Breast epithelium (tissue), 4 donors: Measurements from ENCODE around the gene AMELY. TPM values are rescaled to one million over a fixed set of nuclear protein-coding genes. Genes with fewer than 3 reads are reported as not detected.

Experiments
- DNase-seq, 2 donors: peaks; one replicate each; pipeline ENCODE4 v3.0.0-alpha.2; 2019; ENCODE audit warnings: low spot score in 2 of 2
- H3K27ac ChIP-seq, 2 donors: fragments of 200-600 bp; sonication (generic) in 1 of 2; one replicate each; pipeline ENCODE4 v1.5.1; 2016 to 2019; ENCODE audit warnings: mild to moderate bottlenecking in 1 of 2
- H3K27me3 ChIP-seq, 2 donors: fragments of 200-600 bp; sonication (generic) in 1 of 2; one replicate each; pipeline versions ENCODE4 v1.5.1 to v1.6.0; 2017 to 2019; ENCODE audit warnings: control low read depth in 1 of 2, mild to moderate bottlenecking in 1 of 2
- H3K36me3 ChIP-seq: fragments of 200-600 bp; one replicate; pipeline ENCODE4 v1.5.1; 2019
- H3K4me1 ChIP-seq, 2 donors: fragments of 200-600 bp; sonication (generic); one replicate each; pipeline ENCODE4 v1.5.1; 2016 to 2019; ENCODE audit warnings: control low read depth in 1 of 2
- H3K4me3 ChIP-seq, 3 donors: fragments of 200-600 bp; sonication (generic); 1 replicate in 2 of 3; 2 replicates in 1 of 3; pipeline ENCODE4 v1.5.1; 2016 to 2019; ENCODE audit warnings: mild to moderate bottlenecking in 3 of 3, moderate library complexity in 2 of 3
- H3K9me3 ChIP-seq, 2 donors: fragments of 200-600 bp; sonication (generic) in 1 of 2; one replicate each; pipeline ENCODE4 v1.5.1; 2016 to 2019; ENCODE audit warnings: control low read depth in 1 of 2
- CTCF ChIP-seq, 3 donors: fragments of 450-650 bp; IDR thresholded peaks; one replicate each; pipeline ENCODE4 v1.5.1; 2016 to 2017; ENCODE audit warnings: antibody characterized with exemption in 3 of 3, mild to moderate bottlenecking in 3 of 3, moderate library complexity in 3 of 3
- POLR2A ChIP-seq: fragments of 450-650 bp; IDR thresholded peaks from one replicate; pipeline ENCODE4 v1.6.1; 2016; ENCODE audit warnings: antibody characterized with exemption, mild to moderate bottlenecking, moderate library complexity
- POLR2AphosphoS5 ChIP-seq, 3 donors: sonication (generic); formaldehyde crosslinking; IDR thresholded peaks; one replicate each; pipeline ENCODE4 v1.6.1; 2017; ENCODE audit warnings: antibody characterized with exemption in 3 of 3
- intact Hi-C: fragments of 100-400 bp; cut with DNase I; formaldehyde crosslinking; loops from one replicate; pipeline ENCODE4 v1.15.1; 2023; ENCODE audit warnings: low total_unique reads
- total RNA-seq, 3 donors: library from RNA; depleted of rRNA; stranded (reverse); fragments of >200 nt; gene quantifications; one replicate each; pipeline ENCODE4 v1.1.0, GENCODE V29; 2016

AMELY gene
- total RNA-seq, 3 donors from 2014 or later: not detected

- intact Hi-C loops: no loop called here
- no peak overlapping the region for H3K4me3 ChIP-seq
- TF ChIP-seq POLR2A (no peak), POLR2AphosphoS5 (IDR thresholded peaks at IDR 0.05) (no peak), CTCF (IDR thresholded peaks at IDR 0.05) (no peak)
- no peaks in the 10 kb centered on the region for H3K4me1 ChIP-seq
- H3K36me3 ChIP-seq: no peaks in the 10 kb centered on the region
- H3K9me3 ChIP-seq: no peaks in the 10 kb centered on the region
- DNase-seq: no peak
- H3K27me3 ChIP-seq: no peaks in the 10 kb centered on the region
- no peak overlapping the region for H3K27ac ChIP-seq
Measured at GRCh38 chrY:6931779-6932396, 20.3 kb upstream of the AMELY start.

GRCh38 chrY:6929237-6929636 is 17.7 kb upstream of the AMELY start:
- Histone ChIP-seq H3K4me1 (no peaks in the 10 kb centered on the region), H3K4me3 (no peak overlapping the region), H3K9me3 (no peaks in the 10 kb centered on the region), H3K27me3 (no peaks in the 10 kb centered on the region), H3K27ac (no peak overlapping the region), H3K36me3 (no peaks in the 10 kb centered on the region)
- no peak for DNase-seq
- no peak for TF ChIP-seq CTCF (IDR thresholded peaks at IDR 0.05)
- intact Hi-C loops: no loop called here

GRCh38 chrY:6928265-6928664 is 16.7 kb upstream of the AMELY start:
- no peak overlapping the region for H3K4me3 ChIP-seq
- TF ChIP-seq POLR2A: no peak
- TF ChIP-seq CTCF (IDR thresholded peaks at IDR 0.05): no peak
- TF ChIP-seq POLR2AphosphoS5 (IDR thresholded peaks at IDR 0.05): no peak
- no peak for DNase-seq
- no peaks in the 10 kb centered on the region for H3K27me3 ChIP-seq
- H3K9me3 ChIP-seq: no peaks in the 10 kb centered on the region
- no peaks in the 10 kb centered on the region for H3K4me1 ChIP-seq
- no peak overlapping the region for H3K27ac ChIP-seq
- intact Hi-C loops: no loop called here
- no peaks in the 10 kb centered on the region for H3K36me3 ChIP-seq

- H3K4me1 ChIP-seq: no peaks in the 10 kb centered on the region
- H3K36me3 ChIP-seq: no peaks in the 10 kb centered on the region
- no peak for DNase-seq
- no peak for TF ChIP-seq POLR2AphosphoS5 (IDR thresholded peaks at IDR 0.05)
- no peak overlapping the region for H3K27ac ChIP-seq
- no peaks in the 10 kb centered on the region for H3K27me3 ChIP-seq
- no peak overlapping the region for H3K4me3 ChIP-seq
- intact Hi-C loops: no loop called here
- H3K9me3 ChIP-seq: no peaks in the 10 kb centered on the region
Measured at GRCh38 chrY:6921061-6921460, 9.5 kb upstream of the AMELY start.

GRCh38 chrY:6913362-6913761 is 1.8 kb upstream of the AMELY start:
- TF ChIP-seq POLR2AphosphoS5 (IDR thresholded peaks at IDR 0.05): no peak
- TF ChIP-seq POLR2A: no peak
- Histone ChIP-seq H3K4me3 (no peak overlapping the region), H3K9me3 (no peaks in the 10 kb centered on the region), H3K27ac (no peak overlapping the region), H3K4me1 (no peaks in the 10 kb centered on the region), H3K27me3 (no peaks in the 10 kb centered on the region), H3K36me3 (no peaks in the 10 kb centered on the region)
- no peak for DNase-seq
- intact Hi-C loops: no loop called here

- intact Hi-C loops: no loop called here
- H3K9me3 ChIP-seq: no peaks in the 10 kb centered on the region
- no peaks in the 10 kb centered on the region for H3K4me1 ChIP-seq
- H3K27ac ChIP-seq: no peak within 1 kb of the TSS
- TF ChIP-seq CTCF (IDR thresholded peaks at IDR 0.05) (no peak), POLR2AphosphoS5 (IDR thresholded peaks at IDR 0.05) (no peak), POLR2A (no peak)
- no peaks in the 10 kb centered on the region for H3K36me3 ChIP-seq
- peak within 1 kb of the TSS in 1 of 3 donors; percentile 7 for H3K4me3 ChIP-seq
- peak in 1 of 2 donors; percentile 60 for DNase-seq
- H3K27me3 ChIP-seq: no peaks in the 10 kb centered on the region
Measured at GRCh38 chrY:6910372-6911252, 940 bp downstream of the AMELY start, which contains the start of gene TBL1Y. TSS of gene TBL1Y (plus strand) at chrY:6910697. CDS start at chrY:7025085, 114,388 bp downstream.
